ENCODE data around the gene CYTH3.
"Not testable (repeated sequence)": the region's sequence is repeated elsewhere in the genome, so short reads cannot be mapped to it uniquely, and the experiment has no call there.

The CYTH3 gene

GRCh38 chr7:6151994-6152735, 120.3 kb downstream of the CYTH3 start:
- DNase-seq (ENCODE audit: low spot score), result no peak

- not testable (repeated sequence) for DNase-seq (ENCODE audit: low spot score)
Observed at GRCh38 chr7:6151527-6151926, 120.9 kb downstream of the CYTH3 start.

GRCh38 chr7:6149996-6150395, 122.4 kb downstream of the CYTH3 start:
- DNase-seq (ENCODE audit: low spot score), result no peak

GRCh38 chr7:6148724-6149360, 123.6 kb downstream of the CYTH3 start:
- DNase-seq (ENCODE audit: low spot score), result no peak

- DNase-seq (ENCODE audit: low spot score), result no peak
Observed at GRCh38 chr7:6147627-6148026, 124.8 kb downstream of the CYTH3 start.

GRCh38 chr7:6146666-6147065, 125.8 kb downstream of the CYTH3 start:
- DNase-seq (ENCODE audit: low spot score), result no peak

GRCh38 chr7:6143997-6144396, 128.4 kb downstream of the CYTH3 start:
- DNase-seq (ENCODE audit: low spot score), result no peak

GRCh38 chr7:6142871-6143380, 129.5 kb downstream of the CYTH3 start:
- no peak for DNase-seq (ENCODE audit: low spot score)

- no peak for DNase-seq (ENCODE audit: low spot score)
Observed at GRCh38 chr7:6139189-6139996, 133.0 kb downstream of the CYTH3 start.

- DNase-seq (ENCODE audit: low spot score), result no peak
Observed at GRCh38 chr7:6136475-6136874, 135.9 kb downstream of the CYTH3 start.

- no peak for DNase-seq (ENCODE audit: low spot score)
Observed at GRCh38 chr7:6133249-6133648, 139.2 kb downstream of the CYTH3 start.

GRCh38 chr7:6130007-6130587, 142.3 kb downstream of the CYTH3 start:
- DNase-seq (ENCODE audit: low spot score), result no peak

- no peak for DNase-seq (ENCODE audit: low spot score)
Observed at GRCh38 chr7:6128205-6128604, 144.2 kb downstream of the CYTH3 start.

- DNase-seq (ENCODE audit: low spot score), result no peak
Observed at GRCh38 chr7:6127110-6127490, 145.3 kb downstream of the CYTH3 start.

- no peak for DNase-seq (ENCODE audit: low spot score)
Observed at GRCh38 chr7:6123843-6124242, 148.6 kb downstream of the CYTH3 start.

- no peak for DNase-seq (ENCODE audit: low spot score)
Observed at GRCh38 chr7:6121141-6121540, 151.3 kb downstream of the CYTH3 start.

GRCh38 chr7:6117533-6117932, 154.9 kb downstream of the CYTH3 start:
- no peak for DNase-seq (ENCODE audit: low spot score)

- no peak for DNase-seq (ENCODE audit: low spot score)
Observed at GRCh38 chr7:6116211-6116610, 156.2 kb downstream of the CYTH3 start.
